Caco-2 (cell line): ENCODE measurements around the gene SLA2. TPM values are rescaled to one million over a fixed set of nuclear protein-coding genes. Genes with fewer than 3 reads are reported as not detected.

ENCODE experiments used
- BruUV-seq: library from RNA; stranded (reverse); fragments of 400-500 nt; replicated peaks from 2 replicates; lab custom pipeline; 2021; lab: Mats Ljungman, UMichigan
- CTCF ChIA-PET: fragments of 300-600 bp; sonication (Branson Sonifier 250); formaldehyde crosslinking; loops from one replicate; lab custom pipeline; 2022; ENCODE audit warnings: antibody characterized with exemption; lab: Charles Lee
- POLR2A ChIA-PET: fragments of 300-600 bp; sonication (Branson Sonifier 250); formaldehyde crosslinking; loops from one replicate; lab custom pipeline; 2022; ENCODE audit warnings: antibody characterized with exemption; lab: Charles Lee
- DNase-seq, 2 experiments: peaks; one replicate each; pipeline versions ENCODE4 v3.0.0 to v3.0.0-alpha.2; 2020 to 2022
- H3K27me3 ChIP-seq: replicated peaks from 2 replicates; pipeline ENCODE4 v1.6.0; 2011; ENCODE audit warnings: low read length; ENCODE audit not compliant: control insufficient read depth, insufficient read depth
- H3K36me3 ChIP-seq: 2 replicates; pipeline ENCODE4 v1.5.1; 2011; ENCODE audit warnings: low read length; ENCODE audit not compliant: control insufficient read depth, insufficient read depth
- H3K4me1 ChIP-seq: fragments of 250-450 bp; sonication (Bioruptor Pico); 2 replicates; pipeline ENCODE4 v1.5.1; 2020; ENCODE audit warnings: mild to moderate bottlenecking
- H3K4me3 ChIP-seq: 2 replicates; pipeline ENCODE4 v1.5.1; 2011; ENCODE audit warnings: low read depth, mild to moderate bottlenecking, control low read depth, low read length
- H3K9me3 ChIP-seq: fragments of 250-450 bp; sonication (Bioruptor Pico); 2 replicates; pipeline ENCODE4 v1.5.1; 2020; ENCODE audit warnings: mild to moderate bottlenecking, moderate library complexity
- H3K27ac Mint-ChIP-seq: one replicate; pipeline ENCODE4 v1.8.0; 2022; ENCODE audit warnings: mixed read lengths; ENCODE audit not compliant: unreplicated experiment
- H3K27me3 Mint-ChIP-seq: one replicate; pipeline ENCODE4 v1.8.0; 2022; ENCODE audit warnings: mixed read lengths; ENCODE audit not compliant: insufficient read depth, unreplicated experiment
- H3K36me3 Mint-ChIP-seq: one replicate; pipeline ENCODE4 v1.8.0; 2022; ENCODE audit warnings: mild to moderate bottlenecking, mixed read lengths; ENCODE audit not compliant: insufficient read depth, unreplicated experiment
- H3K4me1 Mint-ChIP-seq: one replicate; pipeline ENCODE4 v1.8.0; 2022; ENCODE audit warnings: low read depth, mixed read lengths; ENCODE audit not compliant: unreplicated experiment
- H3K4me3 Mint-ChIP-seq: one replicate; pipeline ENCODE4 v1.8.0; 2022; ENCODE audit warnings: mild to moderate bottlenecking, moderate library complexity, mixed read lengths; ENCODE audit not compliant: unreplicated experiment
- H3K9me3 Mint-ChIP-seq: one replicate; pipeline ENCODE4 v1.8.0; 2022; ENCODE audit warnings: mixed read lengths; ENCODE audit not compliant: unreplicated experiment
- intact Hi-C: fragments of 100-400 bp; cut with micrococcal nuclease; formaldehyde crosslinking; loops from one replicate; pipeline ENCODE4 v1.10.0; 2022; ENCODE audit not compliant: unreplicated experiment
- total RNA-seq: library from RNA; stranded (reverse); gene quantifications from 2 replicates; pipeline ENCODE4 v1.2.3, GENCODE V29; 2022
- TF ChIP-seq, protein P1 (sequence below), 2 experiments: fragments of 200-600 bp in 1 of 2; IDR thresholded peaks; 1 replicate in 1 of 2; 2 replicates in 1 of 2; pipeline versions ENCODE4 v1.5.1 to v1.8.0; 2011 to 2022; ENCODE audit warnings: antibody characterized with exemption in 1 of 2, control low read depth in 1 of 2, inconsistent platforms in 1 of 2, low read depth in 1 of 2, low read length in 1 of 2, mild to moderate bottlenecking in 1 of 2, moderate library complexity in 1 of 2; ENCODE audit not compliant: insufficient read depth in 1 of 2, severe bottlenecking in 1 of 2, unreplicated experiment in 1 of 2

SLA2 gene
- total RNA-seq, 1 experiment from 2014 or later, result 0.20 TPM

GRCh38 chr20:36687850-36688249 lies 41.9 kb upstream of the SLA2 start:
- no peaks in the 10 kb centered on the region for H3K9me3 ChIP-seq
- H3K4me1 ChIP-seq, result no peaks in the 10 kb centered on the region
- H3K36me3 ChIP-seq, result no peaks in the 10 kb centered on the region
- Mint-ChIP-seq H3K4me3 (no peak overlapping the region), H3K27me3 (no peaks in the 10 kb centered on the region), H3K36me3 (no peaks in the 10 kb centered on the region), H3K27ac (no peak overlapping the region), H3K4me1 (no peaks in the 10 kb centered on the region), H3K9me3 (no peaks in the 10 kb centered on the region)
- no peak overlapping the region for H3K4me3 ChIP-seq
- no TSS peak for BruUV-seq
- intact Hi-C loops, result no loop called here
- TF ChIP-seq, protein P1, sequence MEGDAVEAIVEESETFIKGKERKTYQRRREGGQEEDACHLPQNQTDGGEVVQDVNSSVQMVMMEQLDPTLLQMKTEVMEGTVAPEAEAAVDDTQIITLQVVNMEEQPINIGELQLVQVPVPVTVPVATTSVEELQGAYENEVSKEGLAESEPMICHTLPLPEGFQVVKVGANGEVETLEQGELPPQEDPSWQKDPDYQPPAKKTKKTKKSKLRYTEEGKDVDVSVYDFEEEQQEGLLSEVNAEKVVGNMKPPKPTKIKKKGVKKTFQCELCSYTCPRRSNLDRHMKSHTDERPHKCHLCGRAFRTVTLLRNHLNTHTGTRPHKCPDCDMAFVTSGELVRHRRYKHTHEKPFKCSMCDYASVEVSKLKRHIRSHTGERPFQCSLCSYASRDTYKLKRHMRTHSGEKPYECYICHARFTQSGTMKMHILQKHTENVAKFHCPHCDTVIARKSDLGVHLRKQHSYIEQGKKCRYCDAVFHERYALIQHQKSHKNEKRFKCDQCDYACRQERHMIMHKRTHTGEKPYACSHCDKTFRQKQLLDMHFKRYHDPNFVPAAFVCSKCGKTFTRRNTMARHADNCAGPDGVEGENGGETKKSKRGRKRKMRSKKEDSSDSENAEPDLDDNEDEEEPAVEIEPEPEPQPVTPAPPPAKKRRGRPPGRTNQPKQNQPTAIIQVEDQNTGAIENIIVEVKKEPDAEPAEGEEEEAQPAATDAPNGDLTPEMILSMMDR (IDR thresholded peaks at IDR 0.05; ENCODE audit: insufficient read depth in 1 of 2, low read depth in 1 of 2, low read length in 1 of 2, severe bottlenecking in 1 of 2, unreplicated experiment in 1 of 2), result no peak
- ChIA-PET POLR2A (no interaction called here), CTCF (interaction anchor here (0.6 kb wide), 1 partner anchor 1540 kb away, joined by 3 read pairs; no protein-coding TSS in a partner anchor)
- no peak for DNase-seq
- no peaks in the 10 kb centered on the region for H3K27me3 ChIP-seq

DNA sequence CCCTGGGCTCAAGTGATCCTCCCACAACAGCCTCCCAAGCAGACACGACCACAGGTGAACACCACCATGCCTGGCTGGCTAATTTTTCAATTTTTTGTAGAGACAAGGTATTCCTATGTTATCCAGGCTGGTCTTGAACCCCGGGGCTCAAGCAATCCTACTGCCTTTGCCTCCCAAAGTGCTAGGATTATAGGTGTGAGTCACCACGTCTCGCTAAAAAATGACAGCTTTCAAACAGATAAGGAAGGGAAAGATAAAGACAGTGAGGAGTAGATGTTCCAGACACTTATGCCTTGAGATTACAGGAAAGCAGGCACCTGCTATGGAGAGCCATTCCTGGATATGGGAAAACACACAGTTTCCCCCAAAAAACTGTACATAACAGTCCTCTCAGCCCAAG lies 40.9 kb upstream of the SLA2 start:
- H3K4me1 ChIP-seq, result no peaks in the 10 kb centered on the region
- no peak for DNase-seq
- POLR2A ChIA-PET, result no interaction called here
- intact Hi-C loops, result no loop called here
- H3K4me1 Mint-ChIP-seq, result no peaks in the 10 kb centered on the region
- CTCF ChIA-PET, result interaction anchor here (1.0 kb wide), 1 partner anchor 42 kb away, joined by 3 read pairs; no protein-coding TSS in a partner anchor
- H3K36me3 Mint-ChIP-seq, result peaks cover 5% of the 10 kb centered on the region
- H3K9me3 Mint-ChIP-seq, result no peaks in the 10 kb centered on the region
- H3K9me3 ChIP-seq, result no peaks in the 10 kb centered on the region
- H3K27ac Mint-ChIP-seq, result no peak overlapping the region
- BruUV-seq, result no TSS peak
- H3K4me3 ChIP-seq, result no peak overlapping the region
- TF ChIP-seq, protein P1 (IDR thresholded peaks at IDR 0.05; ENCODE audit: insufficient read depth in 1 of 2, low read depth in 1 of 2, low read length in 1 of 2, severe bottlenecking in 1 of 2, unreplicated experiment in 1 of 2), result no peak
- no peak overlapping the region for H3K4me3 Mint-ChIP-seq
- no peaks in the 10 kb centered on the region for H3K27me3 Mint-ChIP-seq
- H3K27me3 ChIP-seq, result no peaks in the 10 kb centered on the region
- no peaks in the 10 kb centered on the region for H3K36me3 ChIP-seq

GRCh38 chr20:36686504-36686903 lies 40.5 kb upstream of the SLA2 start:
- H3K36me3 Mint-ChIP-seq, result peaks cover 5% of the 10 kb centered on the region
- Histone ChIP-seq H3K4me3 (no peak overlapping the region), H3K36me3 (no peaks in the 10 kb centered on the region), H3K9me3 (no peaks in the 10 kb centered on the region), H3K4me1 (no peaks in the 10 kb centered on the region), H3K27me3 (no peaks in the 10 kb centered on the region)
- TF ChIP-seq, protein P1 (IDR thresholded peaks at IDR 0.05; ENCODE audit: insufficient read depth in 1 of 2, low read depth in 1 of 2, low read length in 1 of 2, severe bottlenecking in 1 of 2, unreplicated experiment in 1 of 2), result no peak
- intact Hi-C loops, result no loop called here
- H3K9me3 Mint-ChIP-seq, result no peaks in the 10 kb centered on the region
- no peak overlapping the region for H3K4me3 Mint-ChIP-seq
- ChIA-PET POLR2A (no interaction called here), CTCF (interaction anchor here (1.0 kb wide), 1 partner anchor 43 kb away, joined by 3 read pairs; no protein-coding TSS in a partner anchor)
- no peak for DNase-seq
- H3K27ac Mint-ChIP-seq, result no peak overlapping the region
- no TSS peak for BruUV-seq
- no peaks in the 10 kb centered on the region for H3K27me3 Mint-ChIP-seq
- H3K4me1 Mint-ChIP-seq, result no peaks in the 10 kb centered on the region
